RPMI8226 (cell line): Measurements from ENCODE around the gene CCDC154.

ENCODE experiments used
- DNase-seq: peaks from one replicate; pipeline ENCODE4 v3.0.0-alpha.2; 2015

The CCDC154 gene

DNA sequence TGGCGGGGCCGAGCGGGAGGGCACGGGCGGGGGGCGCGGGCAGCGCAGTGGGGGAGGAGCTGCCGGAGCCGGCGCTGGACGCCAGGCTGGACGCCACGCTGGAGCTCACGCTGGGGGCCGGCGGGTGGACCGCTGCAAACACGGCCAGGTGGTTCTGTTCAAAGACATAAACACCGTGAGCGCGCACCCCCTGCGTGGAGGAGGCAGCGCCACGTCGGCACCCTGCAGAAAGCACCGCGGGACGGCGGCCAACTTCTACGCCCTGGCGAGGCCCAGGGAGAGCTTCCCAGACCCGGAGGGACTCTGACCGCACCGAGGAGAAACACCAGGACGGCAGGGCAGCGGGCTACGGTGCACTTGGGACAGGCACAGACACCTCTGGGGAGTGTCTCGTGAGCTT is 59.1 kb downstream of the CCDC154 start:
- DNase-seq = no peak
